Esophagus muscularis mucosa (tissue), 4 donors: Measurements from ENCODE around the gene AUTS2. TPM values are rescaled to one million over a fixed set of nuclear protein-coding genes. Genes with fewer than 3 reads are reported as not detected.

Experiments
- DNase-seq: peaks from one replicate; pipeline ENCODE4 v3.0.0-alpha.2; 2017; ENCODE audit errors: extremely low spot score
- H3K27ac ChIP-seq, 4 donors: fragments of 200-600 bp; sonication (generic); replicated peaks in 1 of 4; 1 replicate in 3 of 4; 2 replicates in 1 of 4; pipeline ENCODE4 v1.5.1; 2016 to 2019; ENCODE audit warnings: mild to moderate bottlenecking in 1 of 4
- H3K27me3 ChIP-seq, 4 donors: fragments of 200-600 bp; sonication (generic); one replicate each; pipeline versions ENCODE4 v1.5.1 to v1.6.0; 2016 to 2019
- H3K36me3 ChIP-seq, 4 donors: fragments of 200-600 bp; sonication (generic); one replicate each; pipeline ENCODE4 v1.5.1; 2016 to 2019
- H3K4me1 ChIP-seq, 4 donors: fragments of 200-600 bp; sonication (generic); one replicate each; pipeline ENCODE4 v1.5.1; 2016 to 2019
- H3K4me3 ChIP-seq, 4 donors: fragments of 200-600 bp; sonication (generic); 1 replicate in 2 of 4; 2 replicates in 2 of 4; pipeline ENCODE4 v1.5.1; 2016 to 2019; ENCODE audit warnings: mild to moderate bottlenecking in 4 of 4, moderate library complexity in 1 of 4
- H3K9me3 ChIP-seq, 4 donors: fragments of 200-600 bp; sonication (generic); 1 replicate in 3 of 4; 2 replicates in 1 of 4; pipeline ENCODE4 v1.5.1; 2016 to 2019
- EP300 ChIP-seq: sonication (generic); formaldehyde crosslinking; IDR thresholded peaks from one replicate; pipeline ENCODE4 v1.6.1; 2017; ENCODE audit warnings: antibody characterized with exemption
- POLR2A ChIP-seq: fragments of 450-650 bp; IDR thresholded peaks from one replicate; pipeline ENCODE4 v1.6.1; 2017; ENCODE audit warnings: antibody characterized with exemption, moderate library complexity, mild to moderate bottlenecking, low read depth
- POLR2AphosphoS5 ChIP-seq, 2 donors: sonication (generic); formaldehyde crosslinking; IDR thresholded peaks; one replicate each; pipeline ENCODE4 v1.6.1; 2017; ENCODE audit warnings: antibody characterized with exemption in 2 of 2
- WGBS: methylation state at CpG from one replicate; pipeline ENCODE4 v1.1.5; 2018; 5-methylcytosine and 5-hydroxymethylcytosine counted together
- intact Hi-C: fragments of 100-400 bp; cut with DNase I; formaldehyde crosslinking; loops from one replicate; pipeline ENCODE4 v1.15.1; 2023
- total RNA-seq, 4 donors: library from RNA; depleted of rRNA; stranded (reverse); fragments of >200 nt; gene quantifications; one replicate each; pipeline versions ENCODE4 v1.1.0 to v1.2.1, GENCODE V29; 2016
- TF ChIP-seq, protein P1 (sequence below), 3 experiments: fragments of 200-600 bp in 2 of 3; fragments of 450-650 bp in 1 of 3; sonication (generic) in 2 of 3; IDR thresholded peaks; one replicate each; pipeline ENCODE4 v1.5.1; 2017 to 2019; ENCODE audit warnings: antibody characterized with exemption in 3 of 3, mild to moderate bottlenecking in 2 of 3, moderate library complexity in 1 of 3

AUTS2 gene
- total RNA-seq, 4 donors from 2014 or later: 18.5 to 44.9 (median 34.2) TPM

DNA sequence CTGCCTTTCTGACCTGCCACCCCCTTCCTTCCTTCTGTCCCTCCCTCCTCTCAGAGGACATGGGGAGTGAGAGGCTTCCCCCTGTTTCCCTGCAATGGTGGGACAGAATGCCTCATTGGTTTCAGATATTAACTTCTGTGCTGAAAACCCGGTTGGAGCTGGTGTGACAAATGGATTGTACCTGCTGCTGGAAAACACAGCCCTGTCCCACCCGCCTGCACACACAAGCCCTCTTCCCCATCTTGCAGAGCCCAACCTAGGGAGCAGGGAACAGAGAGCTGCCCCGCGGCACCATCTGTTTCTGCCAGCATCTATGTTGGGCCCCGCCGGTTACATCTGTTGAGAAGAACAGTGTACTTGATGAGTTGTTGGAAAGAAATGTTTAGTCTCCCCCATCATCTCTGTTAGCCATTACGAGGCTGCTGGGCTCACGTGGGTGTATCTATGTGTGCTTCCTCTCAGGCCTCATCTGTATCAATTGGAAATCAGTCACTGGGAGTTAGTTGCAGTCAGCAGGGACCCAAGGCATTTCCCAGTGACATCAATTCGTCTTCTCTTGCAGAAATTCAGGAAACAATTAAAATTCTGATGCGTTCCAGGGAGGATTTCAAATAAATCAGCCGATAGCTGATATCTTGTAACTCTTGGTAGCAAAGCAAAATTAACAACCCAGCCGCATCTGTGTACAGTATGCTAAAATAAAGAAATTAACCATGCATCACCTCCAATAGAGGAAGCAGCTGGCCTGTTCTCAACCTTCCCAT, 808.1 kb downstream of the AUTS2 start:
- WGBS: 84% methylated on average over 8 of the region's 12 CpGs
- H3K27me3 ChIP-seq: no peaks in the 10 kb centered on the region
- peaks cover 0 to 15% (median 10%) of the 10 kb centered on the region in 4 donors for H3K4me1 ChIP-seq
- no peak overlapping the region for H3K4me3 ChIP-seq
- no peaks in the 10 kb centered on the region for H3K36me3 ChIP-seq
- intact Hi-C loops: no loop called here
- H3K27ac ChIP-seq: no peak overlapping the region
- no peak for TF ChIP-seq POLR2AphosphoS5 (IDR thresholded peaks at IDR 0.05)
- no peak for TF ChIP-seq POLR2A
- TF ChIP-seq EP300: no peak
- H3K9me3 ChIP-seq: no peaks in the 10 kb centered on the region
- DNase-seq: no peak

DNA sequence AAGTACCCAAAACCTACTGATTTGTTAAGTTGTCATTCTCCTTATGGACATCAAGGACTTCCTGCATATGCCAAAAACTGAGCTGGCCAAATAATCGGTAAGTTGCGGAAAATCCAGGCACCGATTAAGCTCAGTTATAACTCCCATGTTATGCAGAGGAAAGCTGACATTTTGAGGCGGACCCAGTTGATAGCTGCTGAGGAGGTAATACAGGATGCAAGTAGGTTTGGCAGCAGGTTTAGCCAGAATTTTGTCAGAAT, 808.6 kb downstream of the AUTS2 start:
- H3K9me3 ChIP-seq: no peaks in the 10 kb centered on the region
- 96% methylated on average over 4 of the region's 4 CpGs for WGBS
- no peak overlapping the region for H3K27ac ChIP-seq
- intact Hi-C loops: no loop called here
- TF ChIP-seq POLR2AphosphoS5 (IDR thresholded peaks at IDR 0.05): no peak
- TF ChIP-seq EP300: no peak
- TF ChIP-seq, protein P1, sequence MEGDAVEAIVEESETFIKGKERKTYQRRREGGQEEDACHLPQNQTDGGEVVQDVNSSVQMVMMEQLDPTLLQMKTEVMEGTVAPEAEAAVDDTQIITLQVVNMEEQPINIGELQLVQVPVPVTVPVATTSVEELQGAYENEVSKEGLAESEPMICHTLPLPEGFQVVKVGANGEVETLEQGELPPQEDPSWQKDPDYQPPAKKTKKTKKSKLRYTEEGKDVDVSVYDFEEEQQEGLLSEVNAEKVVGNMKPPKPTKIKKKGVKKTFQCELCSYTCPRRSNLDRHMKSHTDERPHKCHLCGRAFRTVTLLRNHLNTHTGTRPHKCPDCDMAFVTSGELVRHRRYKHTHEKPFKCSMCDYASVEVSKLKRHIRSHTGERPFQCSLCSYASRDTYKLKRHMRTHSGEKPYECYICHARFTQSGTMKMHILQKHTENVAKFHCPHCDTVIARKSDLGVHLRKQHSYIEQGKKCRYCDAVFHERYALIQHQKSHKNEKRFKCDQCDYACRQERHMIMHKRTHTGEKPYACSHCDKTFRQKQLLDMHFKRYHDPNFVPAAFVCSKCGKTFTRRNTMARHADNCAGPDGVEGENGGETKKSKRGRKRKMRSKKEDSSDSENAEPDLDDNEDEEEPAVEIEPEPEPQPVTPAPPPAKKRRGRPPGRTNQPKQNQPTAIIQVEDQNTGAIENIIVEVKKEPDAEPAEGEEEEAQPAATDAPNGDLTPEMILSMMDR (IDR thresholded peaks at IDR 0.05): no peak
- no peak for TF ChIP-seq POLR2A
- no peaks in the 10 kb centered on the region for H3K27me3 ChIP-seq
- DNase-seq: no peak
- H3K36me3 ChIP-seq: no peaks in the 10 kb centered on the region
- H3K4me3 ChIP-seq: no peak overlapping the region
- peaks cover 0 to 15% (median 10%) of the 10 kb centered on the region in 4 donors for H3K4me1 ChIP-seq

DNA sequence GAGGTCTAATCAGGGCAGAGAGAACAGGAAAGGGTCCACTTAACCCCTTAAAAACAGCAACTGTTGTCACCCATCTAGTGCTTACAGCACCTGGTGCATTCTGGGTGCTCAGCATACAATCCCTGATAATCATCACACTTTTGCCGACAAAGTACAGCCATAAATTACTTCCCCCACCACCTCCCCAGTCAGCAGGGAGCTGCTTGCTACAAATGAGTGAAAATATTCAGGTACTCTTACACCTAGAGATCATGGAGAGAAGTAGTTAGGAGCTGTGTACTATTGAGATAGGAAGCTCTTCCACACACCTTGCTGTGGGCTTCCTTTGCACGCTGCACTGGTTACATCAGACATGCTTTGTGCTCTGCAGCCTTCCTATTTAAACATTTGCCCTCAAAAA, 810.2 kb downstream of the AUTS2 start:
- Histone ChIP-seq H3K9me3 (no peaks in the 10 kb centered on the region), H3K36me3 (no peaks in the 10 kb centered on the region), H3K27me3 (no peaks in the 10 kb centered on the region), H3K4me1 (peaks cover 0 to 5% (median 2%) of the 10 kb centered on the region in 4 donors), H3K4me3 (no peak overlapping the region), H3K27ac (no peak overlapping the region)
- no peak for DNase-seq
- intact Hi-C loops: no loop called here
- 100% methylated on average over 2 of the region's 2 CpGs for WGBS
- TF ChIP-seq POLR2AphosphoS5 (IDR thresholded peaks at IDR 0.05) (no peak), POLR2A (no peak), EP300 (no peak)
- TF ChIP-seq, protein P1 (IDR thresholded peaks at IDR 0.05): no peak

DNA sequence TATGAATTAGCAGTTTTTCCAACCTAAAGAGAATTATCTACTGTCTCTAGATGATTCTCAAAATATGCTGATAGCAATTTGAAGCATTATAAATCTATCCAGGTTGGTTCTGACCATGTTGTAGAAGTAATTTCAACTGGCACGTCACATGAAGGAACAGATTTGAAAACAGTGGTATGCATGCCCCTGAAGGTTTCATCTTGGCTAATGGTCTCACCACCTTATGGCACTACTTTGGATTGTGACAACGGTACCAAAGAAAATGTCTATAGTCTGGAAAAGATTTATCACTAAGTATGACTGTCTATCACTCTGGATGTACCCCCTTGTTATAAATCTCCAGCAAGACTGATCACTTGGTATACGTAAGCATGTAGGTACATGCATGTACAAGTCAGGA, 810.6 kb downstream of the AUTS2 start:
- Histone ChIP-seq H3K9me3 (no peaks in the 10 kb centered on the region), H3K27me3 (no peaks in the 10 kb centered on the region), H3K36me3 (no peaks in the 10 kb centered on the region), H3K4me3 (no peak overlapping the region), H3K4me1 (peaks cover 0 to 1% (median 0%) of the 10 kb centered on the region in 4 donors), H3K27ac (no peak overlapping the region)
- WGBS: 98% methylated on average over 3 of the region's 3 CpGs
- intact Hi-C loops: no loop called here
- no peak for DNase-seq
- no peak for TF ChIP-seq POLR2A
- TF ChIP-seq EP300: no peak
- TF ChIP-seq POLR2AphosphoS5 (IDR thresholded peaks at IDR 0.05): no peak
- TF ChIP-seq, protein P1 (IDR thresholded peaks at IDR 0.05): no peak

DNA sequence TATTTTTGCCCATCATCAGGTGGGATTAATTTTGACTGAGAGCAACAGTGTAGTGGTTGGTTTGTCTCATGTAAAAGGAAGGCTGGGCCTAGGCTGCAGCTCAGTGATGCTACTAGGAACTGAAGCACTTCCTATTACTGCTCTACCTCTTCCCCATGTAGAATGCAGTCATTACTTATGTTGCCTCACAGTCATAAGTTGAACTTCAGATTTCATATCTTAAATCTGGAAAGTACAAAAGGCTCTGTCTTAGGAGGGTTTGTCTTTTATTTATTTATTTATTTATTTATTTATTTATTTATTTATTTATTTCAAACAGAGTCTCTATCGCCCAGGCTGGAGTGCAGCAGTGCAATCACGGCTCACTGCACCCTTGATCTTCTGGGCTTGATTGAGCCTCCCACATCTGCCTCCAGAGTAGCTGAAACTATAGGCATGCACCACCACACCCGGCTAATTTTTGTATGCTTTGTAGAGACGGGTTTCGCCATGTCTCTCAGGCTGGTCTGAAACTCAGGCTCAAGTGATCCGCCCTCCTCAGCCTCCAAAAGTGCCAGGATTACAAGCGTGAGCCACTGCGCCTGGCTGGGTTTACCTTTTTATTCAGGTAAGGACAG, 812.0 kb downstream of the AUTS2 start:
- TF ChIP-seq EP300 (no peak), POLR2AphosphoS5 (IDR thresholded peaks at IDR 0.05) (no peak), POLR2A (no peak)
- TF ChIP-seq, protein P1 (IDR thresholded peaks at IDR 0.05): no peak
- Histone ChIP-seq H3K27ac (no peak overlapping the region), H3K4me3 (no peak overlapping the region), H3K4me1 (no peaks in the 10 kb centered on the region), H3K36me3 (no peaks in the 10 kb centered on the region), H3K27me3 (no peaks in the 10 kb centered on the region), H3K9me3 (no peaks in the 10 kb centered on the region)
- DNase-seq: no peak
- 96% methylated on average over 8 of the region's 8 CpGs for WGBS
- intact Hi-C loops: no loop called here
